ENCODE data around the gene ENGASE. TPM values are rescaled to one million over a fixed set of nuclear protein-coding genes. Genes with fewer than 3 reads are reported as not detected.

The ENGASE gene
- total RNA-seq, 1 donor from 2014 or later: 10.5 TPM

- TF ChIP-seq, protein P1, sequence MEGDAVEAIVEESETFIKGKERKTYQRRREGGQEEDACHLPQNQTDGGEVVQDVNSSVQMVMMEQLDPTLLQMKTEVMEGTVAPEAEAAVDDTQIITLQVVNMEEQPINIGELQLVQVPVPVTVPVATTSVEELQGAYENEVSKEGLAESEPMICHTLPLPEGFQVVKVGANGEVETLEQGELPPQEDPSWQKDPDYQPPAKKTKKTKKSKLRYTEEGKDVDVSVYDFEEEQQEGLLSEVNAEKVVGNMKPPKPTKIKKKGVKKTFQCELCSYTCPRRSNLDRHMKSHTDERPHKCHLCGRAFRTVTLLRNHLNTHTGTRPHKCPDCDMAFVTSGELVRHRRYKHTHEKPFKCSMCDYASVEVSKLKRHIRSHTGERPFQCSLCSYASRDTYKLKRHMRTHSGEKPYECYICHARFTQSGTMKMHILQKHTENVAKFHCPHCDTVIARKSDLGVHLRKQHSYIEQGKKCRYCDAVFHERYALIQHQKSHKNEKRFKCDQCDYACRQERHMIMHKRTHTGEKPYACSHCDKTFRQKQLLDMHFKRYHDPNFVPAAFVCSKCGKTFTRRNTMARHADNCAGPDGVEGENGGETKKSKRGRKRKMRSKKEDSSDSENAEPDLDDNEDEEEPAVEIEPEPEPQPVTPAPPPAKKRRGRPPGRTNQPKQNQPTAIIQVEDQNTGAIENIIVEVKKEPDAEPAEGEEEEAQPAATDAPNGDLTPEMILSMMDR (IDR thresholded peaks at IDR 0.05; ENCODE audit: insufficient read depth, low read length, severe bottlenecking): no peak
- no peak for DNase-seq (ENCODE audit: low read depth)
- Histone ChIP-seq H3K27me3 (ENCODE audit: control insufficient read depth, insufficient read depth, low read length) (no peaks in the 10 kb centered on the region), H3K36me3 (ENCODE audit: control insufficient read depth, insufficient read depth, low read length) (peaks cover 3% of the 10 kb centered on the region), H3K4me3 (ENCODE audit: low read depth, low read length) (no peak overlapping the region)
- no peak for FAIRE-seq
These were observed 14.3 kb downstream of the ENGASE start for GRCh38 chr17:79088997-79089328.

DNA sequence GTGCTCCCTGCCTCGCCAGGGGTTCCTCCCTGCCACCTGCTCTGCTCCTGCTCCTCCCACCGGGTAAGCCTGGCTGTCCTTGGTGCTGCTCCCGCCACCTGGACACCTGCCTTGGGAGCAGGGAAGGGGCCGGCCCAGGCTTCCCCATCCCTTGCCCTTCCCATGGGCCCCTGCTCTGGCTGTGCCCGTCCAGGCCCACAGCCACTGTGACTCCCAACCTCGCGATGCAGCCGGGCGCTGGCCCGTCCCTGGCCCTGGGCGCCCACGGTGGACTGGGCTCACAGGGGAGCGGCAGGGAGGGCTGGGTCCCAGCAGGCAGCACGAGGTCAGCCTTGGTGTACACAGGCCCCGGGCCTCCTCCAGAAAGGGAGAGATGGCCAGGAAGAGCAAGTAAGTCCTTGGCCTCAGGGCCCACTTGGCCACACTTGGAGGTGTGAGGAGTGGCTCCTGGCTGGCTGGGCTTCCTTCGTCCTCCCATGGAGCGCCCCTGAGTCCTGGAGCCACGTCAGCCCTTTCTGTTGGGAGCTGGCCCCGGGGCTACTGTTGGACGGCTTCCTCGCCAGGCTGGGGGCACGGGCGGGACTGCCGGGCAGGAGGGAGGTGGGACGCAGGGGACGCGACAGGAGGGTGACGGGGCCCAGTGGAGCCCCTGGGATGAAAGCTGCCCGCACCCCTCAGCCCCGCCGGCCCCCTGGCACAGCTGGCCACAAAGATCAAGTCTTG, 15.3 kb downstream of the ENGASE start:
- Histone ChIP-seq H3K4me3 (ENCODE audit: low read depth, low read length) (no peak overlapping the region), H3K36me3 (ENCODE audit: control insufficient read depth, insufficient read depth, low read length) (no peaks in the 10 kb centered on the region), H3K27me3 (ENCODE audit: control insufficient read depth, insufficient read depth, low read length) (peaks cover 1% of the 10 kb centered on the region)
- FAIRE-seq: no peak
- TF ChIP-seq, protein P1 (IDR thresholded peaks at IDR 0.05; ENCODE audit: insufficient read depth, low read length, severe bottlenecking): no peak
- DNase-seq (ENCODE audit: low read depth): no peak

DNA sequence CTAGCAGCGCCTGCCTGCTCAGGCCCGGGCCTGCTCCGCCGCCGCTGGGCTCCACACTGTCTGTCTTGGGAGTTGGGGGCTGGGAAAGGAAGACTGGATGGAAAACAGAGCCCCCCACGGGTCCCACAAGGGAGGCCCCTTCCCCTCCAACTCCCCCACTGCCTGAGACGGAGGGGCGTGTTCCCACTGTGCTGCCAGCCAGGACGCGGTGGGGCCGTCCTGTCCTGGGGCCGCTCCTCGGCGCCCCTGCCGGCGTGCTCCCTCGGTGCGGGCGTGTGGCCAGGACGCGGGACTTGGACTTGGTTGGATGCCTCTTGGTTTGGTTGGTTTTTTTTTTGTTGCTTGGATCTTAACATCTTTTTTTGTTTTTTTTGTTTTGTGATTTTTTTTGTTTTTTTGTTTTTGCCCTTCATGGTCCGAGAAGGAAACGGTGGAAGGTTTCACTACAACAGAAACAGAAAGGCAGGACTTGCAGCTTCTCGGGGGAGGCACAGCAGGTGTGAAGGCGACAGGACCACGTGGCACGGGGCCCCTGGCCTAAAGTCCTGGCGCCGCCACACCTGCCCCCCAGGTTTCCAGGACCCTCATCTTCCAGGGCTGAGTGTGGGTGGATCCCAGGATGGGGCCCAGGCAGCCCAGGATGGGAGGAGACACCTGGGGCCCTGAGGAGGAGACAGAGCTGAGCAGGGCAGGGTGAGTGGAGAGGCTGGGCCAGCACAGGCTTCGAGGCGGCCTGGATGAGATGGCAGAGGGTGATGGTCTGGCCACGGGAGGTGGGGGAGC, 16.0 kb downstream of the ENGASE start:
- TF ChIP-seq, protein P1 (IDR thresholded peaks at IDR 0.05; ENCODE audit: insufficient read depth, low read length, severe bottlenecking): peak; percentile 61
- DNase-seq (ENCODE audit: low read depth) (no peak), FAIRE-seq (no peak)
- H3K36me3 ChIP-seq (ENCODE audit: control insufficient read depth, insufficient read depth, low read length): no peaks in the 10 kb centered on the region
- no peak overlapping the region for H3K4me3 ChIP-seq (ENCODE audit: low read depth, low read length)
- peaks cover 3% of the 10 kb centered on the region for H3K27me3 ChIP-seq (ENCODE audit: control insufficient read depth, insufficient read depth, low read length)

DNA sequence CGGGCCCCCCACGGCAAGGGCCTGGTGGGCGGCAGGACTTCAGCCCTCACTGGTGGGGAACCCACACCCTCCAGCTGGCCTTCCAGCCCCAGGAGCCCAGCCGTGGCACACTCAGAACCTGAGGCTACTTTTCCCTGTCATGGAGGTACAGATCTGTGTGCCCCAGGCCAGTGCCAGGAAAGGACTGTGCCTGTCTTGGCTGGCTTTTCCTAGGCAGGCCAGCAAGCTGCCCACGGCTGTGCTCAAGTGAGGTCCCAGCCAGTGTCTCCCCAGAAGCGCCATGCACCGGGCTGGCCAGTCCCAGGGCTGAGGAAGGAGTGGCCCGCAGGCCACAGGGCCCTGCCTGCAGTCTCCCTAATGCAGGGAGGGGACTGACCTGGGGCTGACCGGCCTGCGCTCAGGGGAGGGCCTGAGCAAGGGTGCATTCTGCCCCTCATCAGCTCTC, 16.6 kb downstream of the ENGASE start:
- H3K4me3 ChIP-seq (ENCODE audit: low read depth, low read length): no peak overlapping the region
- no peaks in the 10 kb centered on the region for H3K36me3 ChIP-seq (ENCODE audit: control insufficient read depth, insufficient read depth, low read length)
- FAIRE-seq (no peak), DNase-seq (ENCODE audit: low read depth) (no peak)
- peaks cover 3% of the 10 kb centered on the region for H3K27me3 ChIP-seq (ENCODE audit: control insufficient read depth, insufficient read depth, low read length)
- TF ChIP-seq, protein P1 (IDR thresholded peaks at IDR 0.05; ENCODE audit: insufficient read depth, low read length, severe bottlenecking): no peak

DNA sequence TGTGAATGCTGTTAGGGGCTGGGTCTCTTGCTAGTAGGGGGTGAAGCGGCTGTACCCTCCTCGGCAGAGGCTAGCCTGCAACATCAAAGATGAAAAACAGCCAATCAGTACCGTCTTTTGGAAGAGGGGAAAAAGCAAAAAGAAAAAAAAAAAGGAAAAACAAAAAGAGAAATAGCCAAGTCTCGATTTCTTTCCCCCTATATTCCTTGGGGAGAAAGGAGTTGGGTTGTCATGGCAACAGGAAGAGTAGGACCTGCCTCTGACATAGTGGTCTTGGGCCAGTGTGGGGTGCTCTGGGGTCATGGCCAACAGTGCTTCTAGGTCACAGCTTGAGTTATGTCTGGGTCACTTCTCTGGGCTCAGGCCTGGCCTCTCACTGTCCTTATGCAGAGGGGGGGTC, 17.9 kb downstream of the ENGASE start:
- FAIRE-seq: no peak

More for the DNA sequence above, 17.9 kb downstream of the ENGASE start:
- no peak overlapping the region for H3K4me3 ChIP-seq (ENCODE audit: low read depth, low read length)
- no peaks in the 10 kb centered on the region for H3K36me3 ChIP-seq (ENCODE audit: control insufficient read depth, insufficient read depth, low read length)
- DNase-seq (ENCODE audit: low read depth): no peak
- TF ChIP-seq, protein P1 (IDR thresholded peaks at IDR 0.05; ENCODE audit: insufficient read depth, low read length, severe bottlenecking): no peak
- peaks cover 7% of the 10 kb centered on the region for H3K27me3 ChIP-seq (ENCODE audit: control insufficient read depth, insufficient read depth, low read length)

Data from bronchial epithelial cell (primary cell).